Common myeloid progenitor, CD34-positive (primary cell): ENCODE data around the gene METTL25B.
A peak's percentile ranks its signal among the peaks of the same experiment; 100 is the strongest.

Source experiments
- CTCF ChIA-PET: fragments of 350-600 bp; sonication (Branson Sonifier 250); formaldehyde crosslinking; loops from one replicate; lab custom pipeline; 2021; ENCODE audit warnings: antibody characterized with exemption; lab: Charles Lee
- POLR2A ChIA-PET: fragments of 350-600 bp; sonication (Branson Sonifier 250); formaldehyde crosslinking; loops from one replicate; lab custom pipeline; 2021; ENCODE audit warnings: antibody characterized with exemption; lab: Charles Lee
- DNase-seq, 3 donors: peaks; one replicate each; pipeline versions ENCODE4 v3.0.0 to v3.0.0-alpha.2; 2013
- H3K27ac ChIP-seq, 2 experiments: 1 replicate in 1 of 2; 2 replicates in 1 of 2; pipeline ENCODE4 v1.7.0; 2013; ENCODE audit warnings: inconsistent platforms in 2 of 2, low read length in 2 of 2, mild to moderate bottlenecking in 2 of 2, low read depth in 1 of 2, moderate library complexity in 1 of 2; ENCODE audit not compliant: severe bottlenecking in 2 of 2, insufficient read depth in 1 of 2, poor library complexity in 1 of 2
- H3K27me3 ChIP-seq, 5 experiments: replicated peaks in 2 of 5; 1 replicate in 3 of 5; 2 replicates in 2 of 5; pipeline versions ENCODE4 v1.6.1 to v1.7.0; 2013; ENCODE audit warnings: low read length in 4 of 5, mild to moderate bottlenecking in 2 of 5, moderate library complexity in 2 of 5, inconsistent platforms in 1 of 5; ENCODE audit not compliant: insufficient read depth in 5 of 5, control insufficient read depth in 4 of 5
- H3K36me3 ChIP-seq, 4 experiments: 1 replicate in 2 of 4; 2 replicates in 2 of 4; pipeline versions ENCODE4 v1.6.1 to v1.7.0; 2013; ENCODE audit warnings: low read length in 3 of 4, control low read depth in 1 of 4, mild to moderate bottlenecking in 1 of 4; ENCODE audit not compliant: control insufficient read depth in 4 of 4, insufficient read depth in 4 of 4
- H3K4me1 ChIP-seq, 4 experiments: 1 replicate in 3 of 4; 2 replicates in 1 of 4; pipeline versions ENCODE4 v1.6.1 to v1.7.1; 2013; ENCODE audit warnings: low read length in 3 of 4, mild to moderate bottlenecking in 3 of 4, control low read depth in 1 of 4, inconsistent platforms in 1 of 4, moderate library complexity in 1 of 4; ENCODE audit not compliant: control insufficient read depth in 4 of 4, insufficient read depth in 4 of 4; ENCODE audit errors: control extremely low read depth in 1 of 4
- H3K4me3 ChIP-seq, 7 experiments: 1 replicate in 4 of 7; 2 replicates in 3 of 7; pipeline versions ENCODE4 v1.5.1 to v1.7.0; 2013; ENCODE audit warnings: mild to moderate bottlenecking in 7 of 7, low read length in 6 of 7, moderate library complexity in 6 of 7, inconsistent platforms in 2 of 7, low read depth in 2 of 7, control low read depth in 1 of 7; ENCODE audit not compliant: insufficient read depth in 4 of 7, control insufficient read depth in 1 of 7; ENCODE audit errors: extremely low read depth in 1 of 7
- H3K9me3 ChIP-seq, 5 experiments: 1 replicate in 4 of 5; 2 replicates in 1 of 5; pipeline versions ENCODE4 v1.6.1 to v1.7.1; 2013; ENCODE audit warnings: low read length in 4 of 5, mild to moderate bottlenecking in 2 of 5, inconsistent platforms in 1 of 5, low read depth in 1 of 5, moderate library complexity in 1 of 5; ENCODE audit not compliant: control insufficient read depth in 4 of 5, insufficient read depth in 2 of 5; ENCODE audit errors: control extremely low read depth in 1 of 5
- WGBS: methylation state at CpG from one replicate; pipeline ENCODE4 v1.1.5; 2013; ENCODE audit not compliant: insufficient coverage; 5-methylcytosine and 5-hydroxymethylcytosine counted together

METTL25B gene

DNA sequence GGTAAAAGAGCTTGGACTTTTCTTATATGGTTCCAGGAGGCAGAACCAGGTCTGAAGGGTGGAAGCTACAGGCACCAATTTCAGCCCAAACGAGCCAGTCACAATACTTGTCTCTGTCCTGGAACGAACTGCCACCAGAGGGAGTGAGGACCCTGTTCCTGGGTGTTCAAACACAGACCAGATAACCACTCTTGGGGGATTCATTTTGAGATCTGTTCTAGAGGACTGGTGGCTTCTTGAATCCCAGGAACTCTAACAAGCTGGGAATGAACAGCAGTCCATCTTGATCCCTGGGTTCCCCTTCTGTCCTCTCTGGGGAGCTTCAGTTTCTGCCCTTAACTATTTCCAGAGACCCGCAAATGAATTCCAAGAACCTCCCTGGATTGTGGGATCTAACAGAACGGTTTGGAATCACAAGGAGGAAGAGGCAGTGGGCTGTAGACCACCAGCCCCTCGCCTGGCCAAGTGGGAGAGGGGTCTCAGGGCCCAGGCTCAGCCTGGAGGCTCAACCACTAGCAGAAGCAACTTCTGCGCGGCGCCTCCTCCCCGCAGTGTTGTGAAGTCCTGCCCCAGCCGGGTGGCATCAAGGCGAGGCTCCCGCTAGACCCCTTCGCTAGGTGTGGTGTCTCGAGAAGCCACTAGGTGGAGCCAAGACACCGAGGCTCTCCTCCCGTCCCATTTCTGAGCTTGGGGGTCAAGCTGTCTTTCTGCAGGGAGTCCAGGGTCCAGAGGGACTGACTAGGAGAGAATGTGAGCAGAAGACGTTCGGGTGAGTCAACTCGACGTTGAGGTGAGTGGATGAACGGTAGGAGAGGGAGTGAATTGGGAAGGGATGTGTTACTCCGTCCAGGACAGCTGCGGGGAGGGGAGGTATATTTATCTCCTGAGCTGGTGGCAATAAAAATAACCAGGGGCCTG, 39.0 kb upstream of the METTL25B start:
- 4% methylated on average over 17 of the region's 23 CpGs for WGBS
- CTCF ChIA-PET: interaction anchor here (0.6 to 24.9 kb wide), 42 partner anchors 11 to 318 kb away, joined by 3 to 393 read pairs (median 5); partner anchors contain the start of genes CRABP2, HAPLN2, INSRR and ISG20L2
- Histone ChIP-seq H3K27me3 (peaks cover 0 to 59% (median 31%) of the 10 kb centered on the region in 5 experiments), H3K27ac (no peak overlapping the region), H3K9me3 (no peaks in the 10 kb centered on the region), H3K4me3 (peak overlapping the region in 1 of 7 experiments; percentile 11), H3K36me3 (no peaks in the 10 kb centered on the region), H3K4me1 (peaks cover 0 to 42% (median 29%) of the 10 kb centered on the region in 4 experiments)
- POLR2A ChIA-PET: interaction anchor here (0.7 to 1.7 kb wide), 6 partner anchors 17 to 237 kb away, joined by 3 to 9 read pairs (median 4); no protein-coding TSS in a partner anchor
- peak; percentile 75 to 86 (median 85) for DNase-seq

DNA sequence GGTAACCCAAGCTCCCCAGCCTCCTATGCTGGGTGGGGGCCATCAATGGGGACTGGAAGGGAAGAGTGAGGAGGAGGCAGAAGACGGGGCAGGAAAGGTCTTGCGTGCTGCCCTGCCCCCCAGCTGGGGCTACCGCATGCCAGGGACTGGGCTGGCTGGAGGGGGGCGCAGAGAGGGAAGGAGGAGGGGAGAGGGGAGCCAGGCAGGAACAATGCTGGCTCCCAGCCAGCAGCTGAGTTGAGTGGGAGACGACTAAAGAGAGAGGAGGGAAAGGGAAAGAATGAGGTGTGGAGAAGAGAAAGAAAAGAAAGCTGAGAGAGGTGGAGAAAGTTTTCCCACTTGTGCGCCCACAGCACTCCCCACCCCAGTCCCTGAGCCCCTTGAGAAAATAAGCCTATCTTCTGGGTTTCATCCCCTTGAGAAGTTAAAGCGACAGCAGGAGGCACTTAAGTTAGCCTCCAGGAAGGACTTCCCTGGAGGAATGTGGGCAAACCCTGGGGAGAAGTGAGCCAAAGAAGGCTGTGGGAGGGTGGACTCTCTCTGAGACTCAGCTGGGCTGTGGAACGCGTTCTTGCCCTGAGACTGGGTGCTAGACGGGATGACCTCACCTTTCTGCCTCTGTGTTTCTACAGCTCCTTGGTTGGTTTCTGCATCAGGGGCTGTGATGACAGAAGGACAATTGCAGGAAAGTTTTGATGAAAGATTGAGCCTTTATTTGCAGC, 38.2 kb upstream of the METTL25B start:
- Histone ChIP-seq H3K9me3 (no peaks in the 10 kb centered on the region), H3K4me3 (peak overlapping the region in 1 of 7 experiments; percentile 11), H3K27me3 (peaks cover 0 to 62% (median 33%) of the 10 kb centered on the region in 5 experiments), H3K36me3 (no peaks in the 10 kb centered on the region), H3K27ac (no peak overlapping the region), H3K4me1 (peaks cover 0 to 39% (median 29%) of the 10 kb centered on the region in 4 experiments)
- 27% methylated on average over 9 of the region's 10 CpGs for WGBS
- ChIA-PET CTCF (interaction anchor here (0.8 to 24.9 kb wide), 37 partner anchors 12 to 319 kb away, joined by 3 to 393 read pairs (median 5); partner anchors contain the start of genes CRABP2, HAPLN2, INSRR and ISG20L2), POLR2A (interaction anchor here (0.6 to 1.7 kb wide), 5 partner anchors 14 to 200 kb away, joined by 3 to 9 read pairs (median 4); no protein-coding TSS in a partner anchor)
- DNase-seq: no peak

DNA sequence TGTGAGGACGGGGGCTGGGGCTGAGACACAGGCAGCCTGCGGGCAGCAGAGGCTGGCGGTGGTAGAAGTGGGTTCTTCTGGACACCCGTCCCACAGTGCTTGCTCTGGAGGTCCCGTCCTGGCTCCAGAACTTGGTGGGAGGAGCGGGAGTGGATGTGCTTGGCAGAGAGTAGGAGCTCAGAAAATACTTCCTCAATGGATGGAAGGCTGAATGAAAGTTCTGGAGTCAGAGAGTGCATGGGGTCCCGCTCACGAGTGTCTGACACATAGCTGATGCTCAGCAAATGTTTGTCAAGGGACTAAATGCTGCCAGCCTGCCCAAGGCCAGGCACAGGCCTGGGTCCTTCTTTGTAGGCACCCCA, 37.6 kb upstream of the METTL25B start:
- CTCF ChIA-PET: interaction anchor here (1.1 to 24.9 kb wide), 22 partner anchors 8 to 320 kb away, joined by 3 to 393 read pairs (median 7); partner anchors contain the start of genes CRABP2, INSRR, ISG20L2 and METTL25B
- DNase-seq: no peak
- WGBS: 60% methylated on average over 8 of the region's 8 CpGs
- Histone ChIP-seq H3K36me3 (no peaks in the 10 kb centered on the region), H3K9me3 (no peaks in the 10 kb centered on the region), H3K27ac (no peak overlapping the region), H3K4me1 (peaks cover 0 to 39% (median 29%) of the 10 kb centered on the region in 4 experiments), H3K27me3 (peaks cover 0 to 62% (median 29%) of the 10 kb centered on the region in 5 experiments), H3K4me3 (no peak overlapping the region)
- POLR2A ChIA-PET: interaction anchor here (0.6 to 1.4 kb wide), 3 partner anchors 14 to 199 kb away, joined by 3 to 9 read pairs (median 4); no protein-coding TSS in a partner anchor

DNA sequence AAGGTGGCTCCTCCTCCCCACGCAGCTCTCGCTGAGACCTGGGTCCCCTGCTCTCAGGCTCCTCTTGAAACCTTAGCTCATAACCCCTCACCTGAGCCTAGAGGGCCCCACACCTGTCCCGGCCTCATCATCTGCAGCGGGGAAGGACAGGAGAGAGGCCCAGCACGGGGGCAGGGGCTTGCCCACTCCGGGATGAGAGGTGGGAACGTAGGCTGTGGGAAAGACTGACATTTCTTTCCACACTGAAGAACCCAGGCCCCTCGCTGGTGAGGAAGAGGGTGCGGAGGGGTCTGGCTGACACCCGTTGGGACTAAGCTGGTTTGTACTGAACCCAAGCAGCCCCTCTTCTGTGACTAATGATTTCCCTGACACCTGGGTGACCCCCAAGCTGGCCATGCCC, 37.1 kb upstream of the METTL25B start:
- Histone ChIP-seq H3K36me3 (no peaks in the 10 kb centered on the region), H3K27ac (no peak overlapping the region), H3K27me3 (peaks cover 0 to 62% (median 29%) of the 10 kb centered on the region in 5 experiments), H3K9me3 (no peaks in the 10 kb centered on the region), H3K4me1 (peaks cover 0 to 39% (median 29%) of the 10 kb centered on the region in 4 experiments), H3K4me3 (no peak overlapping the region)
- 54% methylated on average over 5 of the region's 10 CpGs for WGBS
- ChIA-PET POLR2A (no interaction called here), CTCF (interaction anchor here (1.2 to 24.9 kb wide), 14 partner anchors 9 to 237 kb away, joined by 3 to 393 read pairs (median 18); partner anchors contain the start of genes CRABP2, INSRR, ISG20L2 and METTL25B)
- no peak for DNase-seq

DNA sequence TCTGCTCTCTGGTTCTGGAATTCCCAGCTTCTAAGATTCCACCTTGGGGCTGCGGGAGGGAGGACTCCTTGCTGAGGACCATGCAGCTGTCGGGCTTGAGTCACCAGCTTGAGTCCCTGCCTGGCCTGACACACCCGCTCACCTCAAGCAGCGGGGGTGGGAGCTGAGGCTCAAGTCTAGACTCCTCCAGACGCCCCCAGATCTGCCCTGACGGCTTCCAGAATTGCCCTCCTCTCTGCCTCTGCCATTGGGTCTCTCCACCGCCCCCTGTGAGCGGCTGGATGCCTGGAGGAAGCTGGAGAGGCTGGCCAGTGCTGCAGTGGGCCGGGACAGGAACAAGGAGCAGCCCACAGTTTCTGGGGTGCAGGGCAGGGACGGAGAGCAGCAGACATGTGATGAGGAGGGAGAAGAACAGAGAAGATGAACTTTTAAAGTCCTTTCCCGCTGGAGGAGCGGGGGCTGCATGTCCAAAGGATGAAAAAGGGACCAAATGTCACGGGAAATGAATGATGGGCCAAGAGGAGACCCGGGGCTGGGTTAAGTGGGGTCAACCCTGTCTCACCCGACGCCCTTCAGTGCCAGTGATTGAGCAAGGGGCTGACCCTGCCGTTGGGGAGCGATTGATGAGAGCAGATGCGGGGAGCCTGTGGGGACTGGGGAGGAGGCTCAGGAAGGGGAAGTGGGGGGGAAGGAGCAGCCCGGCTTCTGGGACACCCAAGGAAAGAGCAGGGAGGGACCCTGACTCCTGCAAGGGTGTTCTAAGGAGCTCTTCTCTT, 36.4 kb upstream of the METTL25B start:
- ChIA-PET POLR2A (no interaction called here), CTCF (interaction anchor here (0.5 to 24.9 kb wide), 11 partner anchors 9 to 278 kb away, joined by 3 to 393 read pairs (median 25); partner anchors contain the start of genes CRABP2, INSRR, ISG20L2 and METTL25B)
- peak in 2 of 3 donors; percentile 14 to 25 for DNase-seq
- H3K4me1 ChIP-seq: peaks cover 0 to 39% (median 29%) of the 10 kb centered on the region in 4 experiments
- 7% methylated on average over 12 of the region's 20 CpGs for WGBS
- peaks cover 0 to 62% (median 29%) of the 10 kb centered on the region in 5 experiments for H3K27me3 ChIP-seq
- no peaks in the 10 kb centered on the region for H3K36me3 ChIP-seq
- no peak overlapping the region for H3K27ac ChIP-seq
- H3K4me3 ChIP-seq: no peak overlapping the region
- H3K9me3 ChIP-seq: no peaks in the 10 kb centered on the region

DNA sequence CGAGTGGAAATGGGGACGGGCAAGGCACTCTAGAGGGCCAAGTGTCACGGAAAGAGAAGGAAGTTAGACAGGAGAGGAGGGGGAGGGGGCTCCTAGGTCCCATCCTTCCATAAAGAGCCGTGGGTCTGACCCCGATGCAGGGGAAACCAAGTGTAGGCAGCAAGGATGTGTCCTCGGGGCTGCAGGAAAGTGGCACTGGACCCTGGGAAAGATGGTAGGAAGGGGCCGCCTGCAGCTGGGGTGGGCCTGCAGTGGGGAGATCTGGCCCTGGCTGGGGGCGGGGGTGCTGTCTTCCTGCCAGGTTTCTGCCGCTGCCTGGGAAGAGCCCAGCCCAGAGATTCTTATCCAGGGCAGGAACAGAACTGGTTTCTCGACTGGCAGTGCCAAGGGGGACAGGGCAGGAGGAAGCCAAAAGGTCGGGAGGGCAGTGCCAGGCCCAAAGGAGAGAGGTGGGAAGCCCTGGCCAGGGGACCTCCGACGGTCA, 35.8 kb upstream of the METTL25B start:
- no peaks in the 10 kb centered on the region for H3K36me3 ChIP-seq
- no peak overlapping the region for H3K27ac ChIP-seq
- no peaks in the 10 kb centered on the region for H3K9me3 ChIP-seq
- peak in 1 of 3 donors; percentile 20 for DNase-seq
- H3K4me3 ChIP-seq: peak overlapping the region in 1 of 7 experiments; percentile 28
- H3K4me1 ChIP-seq: peaks cover 0 to 39% (median 29%) of the 10 kb centered on the region in 4 experiments
- WGBS: 2% methylated on average over 10 of the region's 13 CpGs
- POLR2A ChIA-PET: no interaction called here
- CTCF ChIA-PET: interaction anchor here (0.5 to 24.9 kb wide), 9 partner anchors 10 to 277 kb away, joined by 3 to 393 read pairs (median 30); partner anchors contain the start of genes CRABP2, INSRR, ISG20L2 and METTL25B
- peaks cover 0 to 62% (median 29%) of the 10 kb centered on the region in 5 experiments for H3K27me3 ChIP-seq
